Activated gamma-delta T cell (primary cell): Measurements from ENCODE around the gene VAT1L.
"Not testable (repeated sequence)": the region's sequence is repeated elsewhere in the genome, so short reads cannot be mapped to it uniquely, and the experiment has no call there.

Source experiments
- DNase-seq: peaks from one replicate; lab custom pipeline; 2025; lab: John Stamatoyannopoulos, UW

VAT1L gene

DNA sequence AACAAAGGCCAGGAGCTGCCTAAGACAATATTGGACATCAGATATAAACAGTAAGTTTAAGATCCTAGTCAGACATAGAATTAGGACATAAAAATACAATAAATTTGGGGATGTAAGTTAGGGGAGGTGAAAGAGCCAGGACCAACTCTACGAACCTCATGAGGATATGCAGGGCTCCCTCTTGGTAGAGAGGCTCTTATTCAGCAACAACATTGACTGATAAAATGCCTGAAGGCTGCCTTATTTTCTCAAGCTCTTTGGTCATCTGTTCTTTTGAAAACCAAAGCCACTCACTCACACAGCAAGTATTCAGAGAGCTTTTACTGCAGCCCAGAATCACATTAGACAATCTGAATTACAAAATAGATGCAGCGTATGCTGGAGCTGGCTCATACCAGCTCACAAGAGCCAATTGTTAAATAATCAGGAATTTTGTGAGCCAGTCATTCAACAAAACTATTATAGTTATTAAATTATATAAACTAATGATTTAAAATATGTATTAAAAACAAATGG, 125.4 kb downstream of the VAT1L start:
- no peak for DNase-seq

- no peak for DNase-seq
These were observed 127.7 kb downstream of the VAT1L start for GRCh38 chr16:77916111-77916510.

DNA sequence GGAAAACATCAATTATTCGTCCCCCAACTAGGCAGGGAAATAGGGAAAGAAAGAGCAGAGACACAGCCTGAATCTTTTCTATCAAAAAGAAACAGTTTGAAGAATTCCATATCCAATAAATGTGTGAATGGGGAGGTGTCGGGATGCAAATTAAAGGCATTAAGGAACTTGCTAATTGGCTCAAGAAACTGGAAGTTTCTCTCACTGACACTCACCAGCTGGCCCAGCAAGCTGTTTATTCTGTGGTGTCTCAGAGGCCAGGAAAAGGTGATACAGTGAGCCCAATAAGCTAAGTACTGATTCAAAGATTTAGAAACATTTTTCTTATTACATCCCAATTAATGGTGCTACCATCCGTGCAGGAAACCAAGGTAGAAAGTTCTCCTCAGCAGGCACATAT, 129.6 kb downstream of the VAT1L start:
- no peak for DNase-seq

- no peak for DNase-seq
These were observed 130.7 kb downstream of the VAT1L start for GRCh38 chr16:77918809-77919707.

DNA sequence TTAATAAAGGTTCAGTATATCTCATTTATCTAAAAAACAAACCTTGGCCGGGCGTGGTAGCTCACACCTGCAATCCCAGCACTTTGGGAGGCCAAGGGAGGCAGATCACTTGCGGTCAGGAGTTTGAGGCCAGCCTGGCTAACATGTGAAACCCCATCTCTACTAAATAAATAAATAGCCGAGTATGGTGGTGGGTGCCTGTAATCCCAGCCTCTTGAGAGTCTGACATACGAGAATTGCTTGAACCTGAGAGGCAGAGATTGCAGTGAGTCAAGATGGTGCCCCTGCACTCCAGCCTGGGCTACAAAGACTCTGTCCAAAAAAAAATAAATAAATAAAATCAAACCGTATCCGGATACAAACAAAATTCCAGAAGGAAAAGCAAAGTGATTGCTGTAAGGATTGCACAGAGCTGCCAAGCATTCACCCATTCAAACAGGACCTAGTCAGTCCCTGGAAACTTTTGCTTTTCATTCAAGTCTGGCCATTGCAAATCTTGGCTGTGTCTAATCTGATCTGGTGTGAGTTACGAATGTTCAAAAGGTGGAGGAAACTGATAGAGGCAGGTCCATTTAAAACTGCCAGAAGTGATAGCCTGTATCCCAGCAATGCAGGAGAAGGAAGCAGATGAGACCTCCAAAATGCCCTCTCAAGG, 131.5 kb downstream of the VAT1L start:
- no peak for DNase-seq

- DNase-seq = no peak
These were observed 132.6 kb downstream of the VAT1L start for GRCh38 chr16:77920984-77921383.

GRCh38 chr16:77922228-77922754, 133.9 kb downstream of the VAT1L start:
- DNase-seq = no peak

GRCh38 chr16:77925531-77925930, 137.2 kb downstream of the VAT1L start:
- DNase-seq = no peak

GRCh38 chr16:77928096-77928495, 139.7 kb downstream of the VAT1L start:
- DNase-seq = no peak

GRCh38 chr16:77929004-77929403, 140.6 kb downstream of the VAT1L start:
- DNase-seq = no peak

DNA sequence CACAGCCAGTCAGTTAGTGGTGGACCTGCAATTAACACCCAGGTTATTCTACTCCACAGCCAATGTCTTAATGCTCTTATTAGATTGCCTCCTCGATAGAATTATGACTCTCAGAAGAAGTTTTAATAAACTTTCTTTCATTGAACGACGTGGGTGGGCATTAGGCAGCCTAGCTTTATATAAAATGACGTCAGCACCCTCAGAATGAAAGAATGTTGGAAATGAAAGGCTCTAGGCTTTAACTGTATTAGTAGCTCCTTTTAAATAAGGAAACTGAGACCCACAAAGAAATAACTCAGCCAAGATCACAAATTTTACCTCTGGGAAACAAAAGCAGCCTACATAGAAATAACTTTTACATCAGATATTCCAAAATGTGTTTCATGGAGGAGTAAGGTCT, 142.7 kb downstream of the VAT1L start:
- DNase-seq = no peak

DNA sequence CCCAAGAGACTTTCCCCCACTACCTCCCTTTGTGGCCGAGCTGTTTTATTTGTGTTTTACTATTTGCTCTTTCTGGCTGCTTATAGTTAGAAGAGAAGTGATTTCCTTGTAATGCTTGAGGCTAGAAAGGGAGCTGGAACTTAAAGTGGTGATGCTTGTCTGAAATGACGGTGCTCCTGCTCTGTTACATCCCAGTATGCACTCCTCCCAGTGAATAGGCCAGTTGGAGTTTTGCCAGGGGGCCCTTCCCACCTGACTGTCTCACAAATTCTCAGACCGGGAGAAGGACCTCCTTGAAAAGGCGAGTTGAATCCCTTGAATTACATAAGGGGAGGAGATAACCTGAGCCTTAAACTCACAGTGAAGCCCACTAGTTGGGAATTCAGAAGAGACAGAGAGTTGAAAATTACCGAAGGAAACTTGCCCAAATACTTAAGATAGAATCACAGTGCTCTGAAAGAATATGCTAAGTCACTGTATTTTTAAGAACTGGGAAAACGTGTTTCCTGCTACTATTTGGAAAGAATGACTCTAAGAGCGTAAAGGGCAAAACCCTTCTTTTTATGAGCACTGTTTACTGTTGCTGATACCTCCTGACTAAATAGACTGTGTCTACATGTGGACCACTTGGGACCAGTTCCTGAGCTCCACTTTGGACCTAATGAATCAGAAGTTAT, 149.2 kb downstream of the VAT1L start:
- DNase-seq = no peak

GRCh38 chr16:77938913-77939312, 150.5 kb downstream of the VAT1L start:
- no peak for DNase-seq

- DNase-seq = no peak
These were observed 151.6 kb downstream of the VAT1L start for GRCh38 chr16:77939968-77940367.

DNA sequence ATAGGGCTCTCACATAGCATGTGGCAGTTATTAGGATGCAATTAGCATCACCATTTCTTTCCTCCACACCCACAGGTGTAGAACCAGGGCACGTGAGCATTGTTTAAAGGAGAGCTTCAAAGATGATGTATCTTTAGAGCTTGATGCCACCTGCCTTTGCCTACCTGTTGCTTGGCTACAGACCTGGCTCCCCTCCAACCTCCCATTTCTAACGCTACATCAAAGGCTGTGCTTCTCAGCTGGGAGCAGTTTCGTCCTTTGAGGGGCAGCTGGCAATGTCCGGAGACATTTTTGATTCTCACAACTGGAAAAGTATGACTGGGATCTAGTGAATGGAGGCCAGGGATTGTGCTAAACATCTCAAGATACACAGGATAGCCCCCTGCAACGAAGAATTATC, 155.4 kb downstream of the VAT1L start:
- no peak for DNase-seq

GRCh38 chr16:77944631-77945030, 156.3 kb downstream of the VAT1L start:
- no peak for DNase-seq

- no peak for DNase-seq
These were observed 156.8 kb downstream of the VAT1L start for GRCh38 chr16:77945126-77945525.

DNA sequence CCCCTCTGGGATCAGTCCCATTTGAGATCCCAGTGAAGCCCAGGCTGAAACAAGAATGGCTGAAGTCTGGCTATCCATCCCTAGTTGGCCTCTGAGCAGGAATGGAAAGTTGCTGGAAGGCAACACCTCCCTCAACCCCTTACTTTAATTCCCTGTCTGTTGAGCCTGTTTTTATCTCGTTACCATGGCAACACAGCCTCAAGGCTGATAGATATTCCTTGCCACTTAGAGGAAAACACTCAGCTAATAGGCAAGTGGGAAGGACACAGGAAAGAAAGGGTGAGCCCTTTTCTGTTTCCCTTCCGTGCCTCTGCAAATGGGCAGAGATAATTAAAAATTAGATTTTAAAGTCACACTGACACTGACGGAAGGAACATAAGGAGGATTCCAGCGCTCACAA, 158.5 kb downstream of the VAT1L start:
- DNase-seq = no peak

- DNase-seq = not testable (repeated sequence)
These were observed 159.2 kb downstream of the VAT1L start for GRCh38 chr16:77947590-77947989.

GRCh38 chr16:77948835-77949234, 160.5 kb downstream of the VAT1L start:
- DNase-seq = no peak

- no peak for DNase-seq
These were observed 161.1 kb downstream of the VAT1L start for GRCh38 chr16:77949445-77949844.

GRCh38 chr16:77951788-77952187, 163.4 kb downstream of the VAT1L start:
- no peak for DNase-seq
